Cerebellar cortex (tissue), 1 donor: ENCODE results near the gene HSF4.

Experiments used
- DNase-seq: peaks from one replicate; pipeline ENCODE4 v3.0.0-alpha.2; 2015; ENCODE audit warnings: low spot score

The HSF4 gene

DNA sequence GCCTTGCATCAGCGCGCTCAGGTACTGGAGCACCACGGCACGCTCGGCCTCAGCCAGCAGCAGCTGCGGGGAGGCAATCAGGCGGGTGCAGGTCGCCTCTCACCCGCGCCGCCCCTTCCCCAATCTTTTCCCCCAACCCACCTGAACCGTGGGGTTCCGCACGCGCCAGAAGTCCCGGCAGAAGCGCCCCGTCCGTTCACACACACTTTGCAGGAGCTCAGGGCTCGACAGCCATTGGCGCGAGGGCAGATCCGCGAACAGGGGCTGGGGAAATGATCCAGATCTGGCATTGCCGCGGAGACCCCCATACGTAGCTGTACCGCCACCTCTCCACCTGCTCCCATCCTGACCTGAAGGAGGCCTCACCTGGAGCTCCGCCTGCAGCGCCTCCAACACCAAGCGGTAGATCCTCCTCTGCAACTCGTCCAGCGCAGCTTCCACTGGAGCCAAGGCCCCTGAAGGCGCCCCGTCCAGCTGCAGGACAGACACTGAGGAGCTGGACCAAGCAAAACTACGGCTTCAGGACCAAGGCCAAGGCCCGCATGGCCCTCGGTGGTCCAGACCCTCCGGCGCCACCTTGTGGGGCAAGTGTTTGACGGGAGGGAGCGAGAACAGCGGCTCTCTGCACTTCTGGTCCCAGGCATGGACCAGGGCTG lies 20.6 kb downstream of the HSF4 start:
- peak; percentile 88 for DNase-seq

DNA sequence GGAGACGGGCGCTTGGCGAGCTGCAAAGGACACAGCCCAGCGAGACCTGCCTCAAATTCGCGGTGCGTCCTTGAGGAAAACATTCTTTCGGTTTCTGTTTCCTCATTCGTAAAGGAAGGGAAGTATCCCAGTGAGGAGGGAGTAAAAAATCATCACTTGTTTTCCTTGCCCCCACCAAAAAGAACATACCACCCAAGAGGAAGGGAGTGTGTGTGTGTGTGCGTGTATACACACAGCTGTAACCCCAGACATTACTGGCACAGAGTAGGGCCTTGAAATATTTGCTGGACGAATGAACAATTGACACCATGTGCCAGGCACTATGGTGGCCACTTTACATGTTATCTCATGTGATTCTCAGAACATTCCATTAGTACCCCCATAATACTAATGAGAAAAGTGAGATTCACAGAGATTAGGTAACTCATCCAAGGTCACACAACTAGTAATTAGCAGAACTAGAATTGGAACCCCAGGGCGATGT lies 21.1 kb downstream of the HSF4 start:
- DNase-seq = no peak

DNA sequence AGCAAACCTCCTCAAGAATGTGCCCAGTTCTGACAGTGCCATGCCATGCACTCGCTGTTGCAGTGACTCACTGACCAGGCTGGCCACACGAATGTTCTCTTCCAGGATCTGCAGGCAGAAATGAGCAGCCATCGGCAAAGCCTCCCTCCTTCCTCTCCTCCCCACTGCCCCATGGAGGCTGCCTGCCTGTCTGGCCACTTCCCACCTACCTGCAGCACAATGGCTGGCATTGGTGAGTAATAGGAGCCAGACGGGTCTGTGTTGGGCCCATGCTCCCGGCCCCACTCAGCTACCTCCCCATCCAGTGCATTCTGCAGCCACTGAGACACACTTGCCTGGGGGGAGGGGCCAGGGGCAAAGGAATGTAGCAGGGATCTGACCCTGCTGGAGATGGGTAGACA lies 22.0 kb downstream of the HSF4 start:
- no peak for DNase-seq

DNA sequence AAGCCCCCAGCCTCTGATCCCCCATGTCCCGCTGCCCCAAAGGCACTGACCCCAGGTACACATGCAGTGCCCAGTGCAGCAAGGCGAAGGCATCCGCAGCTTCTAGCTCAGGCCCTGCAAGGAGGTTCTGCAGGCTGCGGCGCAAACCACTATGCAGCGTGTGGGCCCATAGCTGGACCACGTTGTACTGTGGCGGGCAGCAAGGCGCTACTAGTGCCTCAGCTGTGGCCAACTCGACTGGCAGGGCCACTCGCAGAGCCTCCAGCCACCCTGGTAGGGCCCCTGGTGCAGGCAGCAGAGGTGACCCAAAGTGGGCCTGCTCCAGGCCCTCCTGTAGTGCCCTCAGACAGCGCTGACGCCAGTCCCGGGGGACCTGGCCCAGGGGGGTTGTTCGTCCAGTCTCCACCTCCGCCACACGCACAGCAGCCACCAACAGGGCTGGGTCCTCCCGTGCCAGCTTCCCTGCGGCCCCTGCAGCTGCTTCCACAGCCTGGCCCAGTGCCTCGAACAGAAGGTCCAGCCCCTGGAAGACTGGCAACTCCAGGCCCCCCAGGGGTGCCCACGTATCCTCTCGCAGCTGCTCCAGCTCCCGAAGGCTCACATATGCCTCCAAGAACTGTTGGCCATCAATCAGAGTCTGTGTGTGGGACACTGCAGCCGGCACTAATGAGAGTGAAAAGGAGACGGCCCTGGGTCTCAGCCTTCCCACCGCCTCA lies 22.8 kb downstream of the HSF4 start:
- no peak for DNase-seq

DNA sequence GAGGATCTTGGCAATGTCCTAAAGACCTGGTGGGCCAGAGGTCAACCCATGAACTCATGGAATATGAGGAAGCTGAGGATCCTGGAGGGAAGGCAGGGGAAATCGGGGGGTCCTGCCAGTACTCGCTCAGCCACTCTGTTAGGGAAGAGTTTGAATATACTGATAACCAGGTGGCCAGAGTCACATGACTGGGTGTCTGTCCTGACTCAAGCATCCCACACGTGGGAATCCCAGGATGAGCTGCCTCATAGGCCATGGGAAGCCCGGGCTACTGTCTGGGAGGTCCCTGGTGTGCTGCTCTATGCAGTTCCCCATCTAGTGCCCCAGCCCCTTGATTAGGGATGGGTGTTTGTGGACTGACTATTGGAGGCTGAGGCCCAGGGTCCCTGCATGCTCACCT lies 23.8 kb downstream of the HSF4 start:
- DNase-seq = no peak

DNA sequence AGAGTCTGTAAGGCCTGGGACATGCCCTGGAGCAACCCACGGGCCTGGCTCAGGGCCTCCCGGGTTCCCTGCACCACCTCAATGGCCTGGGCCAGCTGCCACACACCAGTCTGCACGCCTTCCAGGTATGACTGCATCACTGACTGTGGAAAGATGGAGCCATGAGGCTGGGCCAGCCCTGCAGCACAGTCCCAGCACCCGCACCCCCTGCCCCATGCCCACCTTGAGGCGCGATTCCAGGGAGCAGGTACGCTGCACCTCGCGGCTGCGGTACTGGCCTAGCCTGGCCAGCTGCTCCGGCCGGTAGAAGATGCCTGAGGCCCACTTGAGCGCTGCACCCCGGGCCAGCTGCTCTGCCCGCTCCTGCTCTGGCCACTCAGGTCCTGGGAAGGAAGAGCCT lies 24.3 kb downstream of the HSF4 start:
- no peak for DNase-seq

DNA sequence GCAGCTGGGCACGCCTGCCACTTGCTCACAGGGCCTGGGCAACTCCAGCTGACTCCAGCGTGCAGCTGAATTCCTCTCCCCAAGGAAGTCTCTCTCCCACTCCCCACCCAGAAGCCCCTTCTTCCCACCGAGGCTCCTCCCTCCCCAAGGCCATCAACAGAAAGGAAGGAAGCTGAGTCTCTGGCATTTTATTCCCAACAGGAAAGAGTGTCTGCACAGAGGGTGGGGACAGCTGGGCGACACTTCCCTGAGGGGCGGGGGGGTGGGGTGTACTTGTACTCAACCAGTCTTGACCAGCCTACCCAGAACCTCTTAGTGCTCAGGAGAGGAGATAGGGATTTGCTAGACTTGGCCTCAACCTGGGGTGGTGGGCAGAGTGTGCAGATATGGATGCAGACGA lies 25.5 kb downstream of the HSF4 start, which contains the start of gene EXOC3L1:
Gene EXOC3L1 (minus strand): TSS at position 96 of the 400 bp plus-strand sequence. CDS start 460 bp downstream, outside the sequence.
- DNase-seq = no peak

DNA sequence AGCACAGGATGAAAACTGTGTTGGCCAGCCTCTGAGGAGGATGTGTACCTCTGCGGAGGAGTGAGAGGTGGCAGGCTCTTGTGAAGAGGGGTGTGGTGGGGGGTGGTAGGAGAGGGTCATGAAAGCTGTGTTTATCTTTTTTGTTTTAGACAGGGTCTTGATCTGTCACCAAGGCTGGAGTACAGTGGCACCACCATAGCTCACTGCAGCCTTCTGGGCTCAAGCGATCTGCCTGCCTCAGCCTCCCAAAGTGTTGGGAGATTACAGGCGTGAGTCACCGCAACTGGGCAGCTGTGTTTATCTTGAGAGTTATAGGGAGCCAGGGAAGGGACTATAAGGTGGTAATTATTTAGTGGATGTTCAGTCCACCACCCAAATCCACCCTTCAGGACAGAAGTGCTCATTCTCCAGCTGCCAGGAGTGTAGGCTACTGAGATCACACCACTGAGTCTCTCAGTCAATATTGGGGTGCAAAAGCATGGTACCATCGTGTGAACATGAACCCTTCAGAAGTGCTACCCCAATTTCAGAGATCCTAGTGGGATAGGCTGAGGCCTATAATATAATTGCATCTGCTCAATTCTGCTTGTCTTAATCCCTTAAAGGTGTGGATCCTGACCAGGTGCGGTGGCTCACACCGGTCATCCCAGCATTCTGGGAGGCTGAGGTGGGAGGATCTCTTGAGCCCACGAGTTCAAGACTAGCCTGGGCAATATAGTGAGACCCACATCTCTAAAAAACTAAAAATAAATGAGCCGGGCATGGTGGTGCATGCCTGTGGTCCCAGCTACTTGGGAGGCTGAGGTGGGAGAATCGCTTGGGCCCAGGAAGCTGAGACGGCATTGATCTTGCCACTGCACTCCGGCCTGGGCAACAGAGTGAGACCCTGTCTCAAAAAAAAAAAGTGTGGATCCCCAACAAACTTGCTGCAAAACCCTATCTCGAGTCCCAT lies 26.2 kb downstream of the HSF4 start:
- DNase-seq = no peak

DNA sequence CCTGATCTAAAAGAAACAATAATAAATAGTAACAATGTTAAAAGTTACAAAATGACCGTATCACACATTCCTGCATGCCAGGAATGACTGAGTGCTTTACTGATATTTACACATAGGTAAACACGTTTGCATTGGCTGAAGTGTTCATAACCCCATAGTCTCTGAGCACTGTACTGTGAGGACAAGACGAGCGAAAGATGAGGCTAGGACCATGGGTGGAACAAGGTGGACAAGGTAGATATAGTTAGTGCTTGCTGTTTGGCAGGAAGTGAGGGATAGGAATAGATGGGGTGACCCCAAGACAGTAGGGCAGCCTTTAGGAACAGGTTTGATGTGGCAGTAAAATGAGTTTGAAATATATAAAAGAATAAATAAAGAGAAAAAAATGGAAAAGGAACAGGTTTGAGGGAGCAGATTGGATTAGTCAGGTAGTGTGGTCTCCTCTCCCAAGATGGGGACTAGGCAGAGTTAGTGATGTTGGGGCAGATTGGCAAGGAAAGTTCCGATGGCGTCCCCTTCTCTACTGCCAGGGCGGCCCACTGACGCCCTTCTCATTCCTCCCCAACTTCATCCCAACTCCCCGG lies 27.0 kb downstream of the HSF4 start:
- DNase-seq = no peak

DNA sequence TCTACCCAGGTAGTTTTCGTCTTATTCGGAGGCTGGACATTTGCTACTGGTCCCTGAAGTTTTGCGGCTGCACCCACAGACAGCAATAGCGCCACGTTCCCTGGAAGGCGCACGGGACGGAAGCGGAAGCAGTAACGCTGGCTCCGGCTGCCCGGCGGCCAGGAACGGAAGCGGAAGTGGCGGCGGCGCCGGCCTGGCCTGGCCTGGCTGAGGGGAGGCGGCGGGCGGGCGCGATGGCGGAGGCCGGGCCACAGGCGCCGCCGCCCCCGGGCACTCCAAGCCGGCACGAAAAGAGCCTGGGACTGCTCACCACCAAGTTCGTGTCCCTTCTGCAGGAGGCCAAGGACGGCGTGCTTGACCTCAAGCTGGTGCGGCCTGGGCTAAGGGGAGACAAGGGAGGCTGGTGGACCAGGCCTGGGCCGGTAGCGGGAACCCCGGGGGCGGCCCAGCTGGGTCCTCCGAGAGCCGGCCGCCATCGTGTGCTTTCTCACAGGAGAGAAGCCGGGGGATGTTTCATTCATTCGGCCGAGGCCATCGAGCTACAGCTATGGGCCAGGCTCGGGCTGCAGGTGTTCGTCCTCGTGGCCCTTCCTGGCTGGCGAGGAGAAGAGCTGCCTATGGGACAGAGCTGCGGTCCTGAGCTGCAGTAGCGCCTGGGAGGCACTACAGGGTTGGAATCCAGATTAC lies 27.6 kb downstream of the HSF4 start, which contains the start of gene E2F4:
Gene E2F4 (plus strand): TSS at position 161 of the 687 bp plus-strand sequence. CDS start 73 bp downstream, at position 234.
- DNase-seq = peak; percentile 94

DNA sequence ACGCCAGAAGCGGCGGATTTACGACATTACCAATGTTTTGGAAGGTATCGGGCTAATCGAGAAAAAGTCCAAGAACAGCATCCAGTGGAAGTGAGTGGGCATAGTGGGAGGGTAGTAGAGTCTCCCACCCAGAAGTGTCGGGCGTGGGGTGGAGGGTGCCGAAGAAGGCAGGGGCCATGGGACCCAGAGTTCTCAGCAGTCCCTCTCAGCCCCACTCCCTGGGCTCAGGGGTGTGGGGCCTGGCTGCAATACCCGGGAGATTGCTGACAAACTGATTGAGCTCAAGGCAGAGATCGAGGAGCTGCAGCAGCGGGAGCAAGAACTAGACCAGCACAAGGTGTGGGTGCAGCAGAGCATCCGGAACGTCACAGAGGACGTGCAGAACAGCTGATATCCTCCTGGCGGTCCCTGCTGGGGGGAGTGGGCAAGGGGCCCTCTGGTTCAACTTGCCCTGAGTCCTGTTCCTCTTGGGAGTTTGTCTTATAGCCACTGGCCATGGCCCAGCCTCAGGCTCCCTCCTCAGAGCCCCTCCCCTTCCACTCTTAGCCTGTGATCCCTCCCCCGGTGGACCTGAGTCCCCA lies 28.3 kb downstream of the HSF4 start:
- no peak for DNase-seq

DNA sequence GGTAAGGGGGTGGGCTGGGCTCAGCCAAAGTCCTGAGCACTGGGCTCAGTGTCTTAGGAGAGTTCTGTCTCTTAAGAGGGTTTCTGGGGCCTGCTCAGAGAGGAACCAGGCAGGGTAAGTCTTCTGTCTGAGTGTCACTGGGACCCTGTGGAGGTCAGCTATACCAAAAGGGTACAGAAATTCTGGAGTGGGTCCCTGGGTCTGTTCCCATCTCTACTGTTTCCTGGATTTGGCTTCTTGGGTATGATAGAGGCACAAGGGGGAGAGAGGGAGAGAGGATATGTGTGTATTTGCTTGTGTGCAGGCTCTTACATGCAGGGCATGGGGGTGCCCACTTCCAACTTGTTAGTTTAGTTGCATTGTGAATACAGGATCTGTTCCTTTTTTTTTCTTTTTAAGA lies 29.0 kb downstream of the HSF4 start:
- no peak for DNase-seq

DNA sequence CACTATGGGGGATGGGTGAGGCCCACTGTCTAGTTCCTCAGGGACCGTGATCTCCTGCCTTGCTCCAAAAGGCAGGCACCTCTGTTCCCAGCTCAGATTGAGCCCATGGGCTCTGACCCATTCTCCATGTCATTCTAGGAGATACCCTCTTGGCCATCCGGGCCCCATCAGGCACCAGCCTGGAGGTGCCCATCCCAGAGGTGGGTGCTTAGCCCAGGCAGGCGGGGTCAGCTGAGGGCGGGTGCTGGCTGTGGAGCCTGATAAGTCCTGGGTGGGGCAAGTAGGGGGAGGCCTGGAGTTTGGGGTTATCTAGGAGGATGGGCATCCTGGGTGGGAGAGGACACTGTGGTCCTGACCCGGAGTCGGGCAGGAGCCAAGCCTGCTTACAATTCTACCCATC lies 29.7 kb downstream of the HSF4 start:
- DNase-seq = no peak

DNA sequence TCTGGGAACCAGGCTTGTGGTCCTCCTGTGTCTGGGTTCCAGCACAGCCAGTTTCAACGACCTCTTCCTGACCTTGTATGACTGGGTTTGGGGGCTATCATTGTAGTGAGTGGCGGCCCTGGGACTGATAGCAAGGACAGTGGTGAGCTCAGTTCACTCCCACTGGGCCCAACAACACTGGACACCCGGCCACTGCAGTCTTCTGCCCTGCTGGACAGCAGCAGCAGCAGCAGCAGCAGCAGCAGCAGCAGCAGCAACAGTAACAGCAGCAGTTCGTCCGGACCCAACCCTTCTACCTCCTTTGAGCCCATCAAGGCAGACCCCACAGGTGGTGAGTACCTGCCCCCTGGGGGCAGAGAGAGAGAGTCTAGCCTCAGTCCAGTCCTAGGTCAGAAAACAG lies 31.1 kb downstream of the HSF4 start:
- DNase-seq = no peak

DNA sequence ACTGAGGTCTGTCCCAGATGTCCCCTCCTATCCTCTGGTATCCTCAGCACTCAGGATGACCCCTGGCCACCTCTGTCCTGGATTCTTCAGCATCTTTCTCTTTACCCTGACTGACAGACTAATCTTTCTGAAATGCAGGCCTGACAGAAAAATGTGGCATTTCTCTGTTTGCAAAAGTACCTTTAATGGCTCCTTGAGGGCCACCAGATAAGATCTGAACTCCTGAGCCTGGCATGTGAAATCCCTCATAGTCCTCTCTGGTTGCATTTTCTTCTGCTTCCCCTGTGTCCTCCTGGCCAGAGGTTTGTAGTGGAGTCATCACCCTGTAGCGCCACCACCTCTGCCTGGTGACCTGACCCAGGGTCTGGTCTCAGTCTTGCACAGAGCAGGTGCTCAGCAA lies 32.3 kb downstream of the HSF4 start:
- no peak for DNase-seq

DNA sequence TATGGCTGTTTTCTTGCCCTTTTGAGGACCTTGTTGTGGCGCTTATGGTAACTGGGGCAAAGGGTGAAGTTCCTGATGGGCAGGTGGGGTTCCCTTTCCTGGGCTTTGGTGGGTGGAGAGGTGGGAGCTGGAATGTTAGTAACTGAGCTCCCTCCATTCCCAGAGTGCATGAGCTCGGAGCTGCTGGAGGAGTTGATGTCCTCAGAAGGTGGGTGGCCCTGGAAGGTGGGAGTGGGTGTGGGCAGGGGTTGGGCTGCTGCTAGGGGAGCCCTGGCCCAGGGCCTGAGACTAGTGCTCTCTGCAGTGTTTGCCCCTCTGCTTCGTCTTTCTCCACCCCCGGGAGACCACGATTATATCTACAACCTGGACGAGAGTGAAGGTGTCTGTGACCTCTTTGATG lies 33.2 kb downstream of the HSF4 start:
- DNase-seq = no peak

DNA sequence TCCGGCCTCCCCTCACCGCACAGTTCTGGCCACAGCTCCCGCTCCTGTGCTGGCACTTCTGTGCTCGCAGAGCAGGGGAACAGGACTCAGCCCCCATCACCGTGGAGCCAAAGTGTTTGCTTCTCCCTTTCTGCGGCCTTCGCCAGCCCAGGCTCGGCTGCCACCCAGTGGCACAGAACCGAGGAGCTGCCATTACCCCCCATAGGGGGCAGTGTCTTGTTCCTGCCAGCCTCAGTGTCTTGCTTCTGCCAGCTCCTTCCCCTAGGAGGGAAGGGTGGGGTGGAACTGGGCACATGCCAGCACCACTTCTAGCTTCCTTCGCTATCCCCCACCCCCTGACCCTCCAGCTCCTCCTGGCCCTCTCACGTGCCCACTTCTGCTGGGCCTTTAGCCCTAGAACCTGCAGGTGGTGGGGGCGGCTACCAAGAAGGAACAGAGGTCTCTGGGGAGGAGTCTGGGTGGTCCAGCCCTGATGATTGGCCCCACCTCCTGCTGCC lies 33.7 kb downstream of the HSF4 start:
- peak; percentile 60 for DNase-seq

DNA sequence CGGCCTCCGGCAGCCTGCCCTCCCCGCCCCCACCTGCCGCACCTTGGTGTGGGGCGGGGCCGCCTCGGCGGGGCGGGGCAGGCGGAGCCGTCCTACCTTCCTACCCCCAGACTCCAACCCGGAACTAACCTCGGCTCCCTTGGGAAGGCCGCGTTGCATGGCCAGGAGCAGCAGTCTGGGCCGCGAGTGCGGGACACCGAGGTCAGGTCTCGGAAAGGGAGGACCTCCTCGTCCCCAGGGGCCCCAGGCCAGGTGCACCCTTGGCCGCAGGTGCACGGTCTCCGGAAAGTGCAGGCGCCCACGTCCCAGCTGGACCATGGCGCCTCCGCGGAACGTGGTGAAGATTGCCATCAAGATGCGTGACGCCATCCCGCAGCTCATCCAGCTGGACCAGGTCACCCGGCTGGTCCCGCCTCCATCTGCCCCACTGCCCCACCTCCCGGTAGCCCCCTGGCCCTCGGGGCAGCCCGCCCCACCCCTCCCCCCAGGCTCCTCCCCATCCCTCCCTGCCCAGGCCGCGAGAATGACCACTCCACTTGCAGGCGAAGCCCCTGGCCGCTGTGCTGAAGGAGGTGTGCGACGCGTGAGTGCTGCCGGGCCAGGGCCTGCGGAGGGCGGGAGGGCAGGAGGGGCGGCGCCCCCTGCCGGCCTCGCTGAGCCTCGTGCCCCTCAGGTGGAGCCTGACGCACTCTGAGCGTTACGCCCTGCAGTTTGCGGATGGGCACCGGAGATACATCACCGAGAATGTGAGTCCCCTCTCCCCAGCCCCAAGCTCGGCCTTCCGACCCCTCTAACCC lies 34.7 kb downstream of the HSF4 start, which contains the start of gene ELMO3:
Gene ELMO3 (plus strand): TSS at position 121 of the 797 bp plus-strand sequence. CDS start 196 bp downstream, at position 317.
- no peak for DNase-seq

DNA sequence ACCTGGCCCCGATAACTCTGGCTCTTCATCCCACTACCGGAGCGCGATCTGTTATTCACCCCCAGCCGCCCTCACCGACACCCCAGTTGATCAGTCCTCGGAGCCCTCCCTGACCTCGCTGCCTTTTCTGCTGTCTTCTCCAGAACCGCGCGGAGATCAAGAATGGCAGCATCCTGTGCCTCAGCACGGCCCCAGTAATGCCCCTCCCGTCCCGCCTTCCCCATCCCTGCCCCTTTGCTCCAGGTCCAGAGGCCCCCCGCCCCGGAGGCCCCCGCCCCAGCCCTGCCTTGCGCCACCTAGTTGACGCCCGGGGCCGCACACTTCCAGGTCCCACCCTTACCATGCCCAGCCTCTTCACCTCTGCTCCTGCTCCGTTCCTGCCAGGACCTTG lies 35.3 kb downstream of the HSF4 start:
- no peak for DNase-seq

DNA sequence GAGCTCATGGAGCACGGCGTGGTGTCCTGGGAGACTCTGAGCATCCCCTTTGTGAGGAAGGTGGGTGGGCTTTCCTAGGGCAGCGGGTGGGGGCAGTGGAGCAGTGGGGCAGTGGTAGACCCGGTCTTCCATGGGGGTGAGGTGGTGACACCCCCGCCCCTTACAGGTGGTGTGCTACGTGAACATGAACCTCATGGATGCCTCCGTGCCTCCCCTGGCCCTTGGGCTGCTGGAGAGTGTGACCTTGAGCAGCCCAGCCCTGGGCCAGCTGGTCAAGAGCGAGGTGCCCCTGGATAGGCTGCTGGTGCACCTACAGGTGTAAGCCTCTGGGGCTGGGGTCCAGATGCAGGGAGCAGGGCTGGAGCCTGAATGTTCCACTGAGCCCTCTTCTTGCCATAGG lies 35.9 kb downstream of the HSF4 start:
- no peak for DNase-seq
